H9 (cell line): ENCODE measurements around the gene PGPEP1. TPM values are rescaled to one million over a fixed set of nuclear protein-coding genes. Genes with fewer than 3 reads are reported as not detected.

ENCODE experiments used
- DNase-seq: peaks from one replicate; pipeline ENCODE4 v3.0.0-alpha.2; 2017
- H2AFZ ChIP-seq: one replicate; pipeline ENCODE4 v1.6.1; 2013; ENCODE audit warnings: mild to moderate bottlenecking, low read length, control low read depth, moderate library complexity
- H2AK5ac ChIP-seq: 2 replicates; pipeline ENCODE4 v1.6.1; 2013; ENCODE audit warnings: low read length, control low read depth, mixed read lengths; ENCODE audit not compliant: insufficient read length
- H2BK120ac ChIP-seq: one replicate; pipeline ENCODE4 v1.6.1; 2013; ENCODE audit warnings: low read depth, mild to moderate bottlenecking, low read length, control low read depth, inconsistent platforms; ENCODE audit not compliant: poor library complexity, severe bottlenecking
- H2BK12ac ChIP-seq: 2 replicates; pipeline ENCODE4 v1.6.1; 2013; ENCODE audit warnings: low read length, control low read depth, mixed read lengths, low read depth; ENCODE audit not compliant: insufficient read length
- H2BK15ac ChIP-seq: 2 replicates; pipeline ENCODE4 v1.6.1; 2013; ENCODE audit warnings: low read depth, low read length, control low read depth
- H2BK20ac ChIP-seq: one replicate; pipeline ENCODE4 v1.6.1; 2013; ENCODE audit warnings: low read depth, mild to moderate bottlenecking, low read length, control low read depth, inconsistent platforms; ENCODE audit not compliant: poor library complexity, severe bottlenecking
- H2BK5ac ChIP-seq: 2 replicates; pipeline ENCODE4 v1.6.1; 2013; ENCODE audit warnings: low read length, control low read depth, mixed read lengths; ENCODE audit not compliant: insufficient read length
- H3K14ac ChIP-seq: 2 replicates; pipeline ENCODE4 v1.6.1; 2013; ENCODE audit warnings: low read length, control low read depth; ENCODE audit not compliant: insufficient read depth
- H3K18ac ChIP-seq: 2 replicates; pipeline ENCODE4 v1.6.1; 2013; ENCODE audit warnings: low read depth, mild to moderate bottlenecking, mixed read lengths, low read length, control low read depth; ENCODE audit not compliant: insufficient read length
- H3K23ac ChIP-seq: 2 replicates; pipeline ENCODE4 v1.6.1; 2013; ENCODE audit warnings: low read length, control low read depth, mixed read lengths, low read depth; ENCODE audit not compliant: insufficient read length
- H3K23me2 ChIP-seq: 2 replicates; pipeline ENCODE4 v1.6.1; 2013; ENCODE audit warnings: low read depth, mild to moderate bottlenecking, mixed read lengths, low read length, control low read depth; ENCODE audit not compliant: insufficient read length, poor library complexity, severe bottlenecking
- H3K27ac ChIP-seq: 2 replicates; pipeline ENCODE4 v1.5.1; 2013; ENCODE audit warnings: low read length, control low read depth, mixed read lengths, low read depth; ENCODE audit not compliant: insufficient read length
- H3K27me3 ChIP-seq: 2 replicates; pipeline ENCODE4 v1.6.1; 2013; ENCODE audit warnings: low read length, control low read depth, inconsistent platforms; ENCODE audit not compliant: insufficient read depth
- H3K4ac ChIP-seq: 2 replicates; pipeline ENCODE4 v1.6.1; 2013; ENCODE audit warnings: low read depth, mild to moderate bottlenecking, control low read depth, inconsistent platforms, low read length, moderate library complexity
- H3K4me1 ChIP-seq: 2 replicates; pipeline ENCODE4 v1.6.1; 2013; ENCODE audit warnings: low read length, control low read depth, inconsistent platforms; ENCODE audit not compliant: insufficient read depth
- H3K4me2 ChIP-seq: 2 replicates; pipeline ENCODE4 v1.6.1; 2013; ENCODE audit warnings: low read length, control low read depth, mixed read lengths; ENCODE audit not compliant: insufficient read length, insufficient read depth
- H3K56ac ChIP-seq: 2 replicates; pipeline ENCODE4 v1.6.1; 2013; ENCODE audit warnings: low read depth, mild to moderate bottlenecking, mixed read lengths, low read length, control low read depth; ENCODE audit not compliant: insufficient read length
- H3K79me1 ChIP-seq: 2 replicates; pipeline ENCODE4 v1.6.1; 2013; ENCODE audit warnings: low read depth, mild to moderate bottlenecking, moderate library complexity, low read length, control low read depth, inconsistent platforms; ENCODE audit not compliant: insufficient read depth, poor library complexity, severe bottlenecking
- H3K79me2 ChIP-seq: 2 replicates; pipeline ENCODE4 v1.6.1; 2013; ENCODE audit warnings: low read length, control low read depth, inconsistent platforms; ENCODE audit not compliant: insufficient read depth
- H3K9ac ChIP-seq: 2 replicates; pipeline ENCODE4 v1.6.1; 2013; ENCODE audit warnings: low read length, control low read depth, mixed read lengths; ENCODE audit not compliant: insufficient read length; ENCODE audit errors: extremely low read depth
- H3K9me3 ChIP-seq: one replicate; pipeline ENCODE4 v1.6.1; 2013; ENCODE audit warnings: low read depth, low read length, inconsistent platforms; ENCODE audit not compliant: control insufficient read depth
- H3T11ph ChIP-seq: one replicate; pipeline ENCODE4 v1.6.1; 2013; ENCODE audit warnings: mild to moderate bottlenecking, low read length, control low read depth, inconsistent platforms
- H4K20me1 ChIP-seq: one replicate; pipeline ENCODE4 v1.6.1; 2013; ENCODE audit not compliant: control insufficient read depth, insufficient read length, insufficient read depth
- H4K5ac ChIP-seq: 2 replicates; pipeline ENCODE4 v1.6.1; 2013; ENCODE audit warnings: low read depth, mild to moderate bottlenecking, mixed read lengths, low read length, control low read depth; ENCODE audit not compliant: insufficient read length
- H4K8ac ChIP-seq: replicated peaks from 2 replicates; pipeline ENCODE4 v1.6.1; 2013; ENCODE audit warnings: low read length, control low read depth, mixed read lengths, low read depth; ENCODE audit not compliant: insufficient read length
- H4K91ac ChIP-seq: 2 replicates; pipeline ENCODE4 v1.6.1; 2013; ENCODE audit warnings: low read depth, mild to moderate bottlenecking, moderate library complexity, mixed read lengths, low read length, control low read depth; ENCODE audit not compliant: insufficient read length
- H3K27ac Mint-ChIP-seq, 3 experiments: 2 replicates in 2 of 3; 3 replicates in 1 of 3; pipeline ENCODE4 v1.8.0; 2020 to 2021; ENCODE audit warnings: mixed read lengths in 3 of 3, mild to moderate bottlenecking in 1 of 3, moderate library complexity in 1 of 3
- H3K27me3 Mint-ChIP-seq: 2 replicates; pipeline ENCODE4 v1.8.0; 2021; ENCODE audit warnings: low read depth, mild to moderate bottlenecking, moderate library complexity, mixed read lengths
- H3K36me3 Mint-ChIP-seq, 3 experiments: 2 replicates in 2 of 3; 3 replicates in 1 of 3; pipeline ENCODE4 v1.8.0; 2020 to 2021; ENCODE audit warnings: low read depth in 3 of 3, mixed read lengths in 3 of 3; ENCODE audit not compliant: insufficient read depth in 1 of 3
- H3K4me1 Mint-ChIP-seq, 2 experiments: 2 replicates each; pipeline ENCODE4 v1.8.0; 2020; ENCODE audit warnings: mixed read lengths in 2 of 2
- H3K4me3 Mint-ChIP-seq, 2 experiments: 2 replicates in 1 of 2; 3 replicates in 1 of 2; pipeline ENCODE4 v1.8.0; 2020 to 2021; ENCODE audit warnings: mild to moderate bottlenecking in 2 of 2, mixed read lengths in 2 of 2, moderate library complexity in 1 of 2
- H3K9me3 Mint-ChIP-seq, 2 experiments: 2 replicates in 1 of 2; 3 replicates in 1 of 2; pipeline ENCODE4 v1.8.0; 2020; ENCODE audit warnings: mild to moderate bottlenecking in 2 of 2, mixed read lengths in 2 of 2, moderate library complexity in 1 of 2
- CTCF ChIP-seq: fragments of 200-600 bp; sonication (generic); conservative IDR thresholded peaks from 3 replicates; pipeline ENCODE4 v1.8.0; 2021; ENCODE audit warnings: antibody characterized with exemption, mild to moderate bottlenecking
- WGBS: extraction: QIAGEN DNeasy Blood & Tissue Kit; methylation state at CpG from one replicate; pipeline ENCODE4 v1.1.7; 2013; ENCODE audit warnings: missing lambda C conversion rate, low lambda C conversion rate, mixed read lengths; ENCODE audit not compliant: insufficient read length; ENCODE audit errors: extremely low coverage; 5-methylcytosine and 5-hydroxymethylcytosine counted together
- total RNA-seq: library from RNA; stranded (reverse); gene quantifications from 2 replicates; pipeline ENCODE4 v1.2.1, GENCODE V29; 2021

PGPEP1 gene
- total RNA-seq, 1 experiment from 2014 or later = 64.8 TPM

- Histone ChIP-seq H2AFZ (no peak overlapping the region), H4K8ac (no peak overlapping the region), H3K14ac (no peak overlapping the region), H3K79me2 (no peaks in the 10 kb centered on the region), H3K4me1 (no peaks in the 10 kb centered on the region), H3K79me1 (no peaks in the 10 kb centered on the region), H3K4ac (no peak overlapping the region), H3K27ac (no peak overlapping the region), H2BK12ac (no peak overlapping the region), H2AK5ac (no peak overlapping the region), H3K23me2 (no peaks in the 10 kb centered on the region), H4K91ac (no peak overlapping the region), H4K5ac (no peak overlapping the region), H3K18ac (no peak overlapping the region), H3T11ph (no peak overlapping the region), H3K23ac (no peak overlapping the region), H4K20me1 (no peaks in the 10 kb centered on the region), H2BK15ac (no peak overlapping the region), H2BK20ac (no peak overlapping the region), H3K9me3 (no peaks in the 10 kb centered on the region), H3K27me3 (no peaks in the 10 kb centered on the region), H2BK5ac (no peak overlapping the region), H3K9ac (no peak overlapping the region), H2BK120ac (no peak overlapping the region), H3K4me2 (no peak overlapping the region), H3K56ac (no peak overlapping the region)
- H3K4me3 Mint-ChIP-seq = no peak overlapping the region
- peaks cover 31% of the 10 kb centered on the region for H3K27me3 Mint-ChIP-seq
- H3K4me1 Mint-ChIP-seq = peaks cover 2 to 8% of the 10 kb centered on the region in 2 experiments; a peak in 1 of 4 replicates
- H3K36me3 Mint-ChIP-seq = peaks cover 0 to 5% (median 5%) of the 10 kb centered on the region in 3 experiments; a peak in 1 of 7 replicates
- no peaks in the 10 kb centered on the region for H3K9me3 Mint-ChIP-seq
- no peak for TF ChIP-seq CTCF
- no peak overlapping the region; a peak in 1 of 7 replicates for H3K27ac Mint-ChIP-seq
- no peak for DNase-seq
- no CpG with 5 or more reads among the region's 7 CpGs for WGBS
Observed at GRCh38 chr19:18393836-18394235, 53.4 kb downstream of the PGPEP1 start.
